Measurements from ENCODE around the gene METTL25B. TPM values are rescaled to one million over a fixed set of nuclear protein-coding genes. Genes with fewer than 3 reads are reported as not detected.

METTL25B gene
- total RNA-seq, 1 experiment from 2014 or later, result 10.4 TPM

DNA sequence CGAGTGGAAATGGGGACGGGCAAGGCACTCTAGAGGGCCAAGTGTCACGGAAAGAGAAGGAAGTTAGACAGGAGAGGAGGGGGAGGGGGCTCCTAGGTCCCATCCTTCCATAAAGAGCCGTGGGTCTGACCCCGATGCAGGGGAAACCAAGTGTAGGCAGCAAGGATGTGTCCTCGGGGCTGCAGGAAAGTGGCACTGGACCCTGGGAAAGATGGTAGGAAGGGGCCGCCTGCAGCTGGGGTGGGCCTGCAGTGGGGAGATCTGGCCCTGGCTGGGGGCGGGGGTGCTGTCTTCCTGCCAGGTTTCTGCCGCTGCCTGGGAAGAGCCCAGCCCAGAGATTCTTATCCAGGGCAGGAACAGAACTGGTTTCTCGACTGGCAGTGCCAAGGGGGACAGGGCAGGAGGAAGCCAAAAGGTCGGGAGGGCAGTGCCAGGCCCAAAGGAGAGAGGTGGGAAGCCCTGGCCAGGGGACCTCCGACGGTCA, 35.8 kb upstream of the METTL25B start:
- Histone ChIP-seq H3K79me2 (ENCODE audit: low read length) (no peaks in the 10 kb centered on the region), H3F3A (ENCODE audit: low read length, unreplicated experiment) (peaks cover 8% of the 10 kb centered on the region), H3K9ac (ENCODE audit: low read length) (peak overlapping the region; percentile 35), H3K4me1 (ENCODE audit: insufficient read depth, low read length) (peaks cover 55% of the 10 kb centered on the region), H4K20me1 (ENCODE audit: low read length) (no peaks in the 10 kb centered on the region), H3K4me3 (ENCODE audit: low read length) (peak overlapping the region; percentile 11; the same call in 1 of the 2 replicates), H3K27ac (ENCODE audit: low read length) (peak overlapping the region; percentile 75), H3K27me3 (ENCODE audit: low read length) (no peaks in the 10 kb centered on the region), H3K4me2 (ENCODE audit: low read length) (peak overlapping the region; percentile 67), H3K9me2 (replicated peaks; ENCODE audit: low read length) (no peaks in the 10 kb centered on the region), H3K36me3 (ENCODE audit: low read depth, low read length) (no peaks in the 10 kb centered on the region), H2AFZ (ENCODE audit: low read length) (peak overlapping the region; percentile 13; the same call in 1 of the 2 replicates), H3K9me3 (ENCODE audit: low read length) (no peaks in the 10 kb centered on the region)
- BruUV-seq (replicated peaks), result no TSS peak
- CTCF ChIA-PET, result interaction anchor here (1.1 kb wide), 1 partner anchor 9 kb away, joined by 3 read pairs; no protein-coding TSS in a partner anchor
- POLR2A ChIA-PET (ENCODE audit: unreplicated experiment), result interaction anchor here (1.6 kb wide), 1 partner anchor 13 kb away, joined by 4 read pairs; the partner anchor contains the start of gene CRABP2
- peak; percentile 50 for DNase-seq
- intact Hi-C loops (cut with micrococcal nuclease), result no loop called here
- ATAC-seq, result no peak; the same call in 1 of the 2 replicates
- TF ChIP-seq CTCF (conservative IDR thresholded peaks at IDR 0.05; ENCODE audit: low read depth, low read length) (no peak), EZH2 (IDR thresholded peaks at IDR 0.05; ENCODE audit: low read length, unreplicated experiment) (no peak), EZH2phosphoT487 (IDR thresholded peaks at IDR 0.05; ENCODE audit: borderline replicate concordance, low read length) (no peak)

DNA sequence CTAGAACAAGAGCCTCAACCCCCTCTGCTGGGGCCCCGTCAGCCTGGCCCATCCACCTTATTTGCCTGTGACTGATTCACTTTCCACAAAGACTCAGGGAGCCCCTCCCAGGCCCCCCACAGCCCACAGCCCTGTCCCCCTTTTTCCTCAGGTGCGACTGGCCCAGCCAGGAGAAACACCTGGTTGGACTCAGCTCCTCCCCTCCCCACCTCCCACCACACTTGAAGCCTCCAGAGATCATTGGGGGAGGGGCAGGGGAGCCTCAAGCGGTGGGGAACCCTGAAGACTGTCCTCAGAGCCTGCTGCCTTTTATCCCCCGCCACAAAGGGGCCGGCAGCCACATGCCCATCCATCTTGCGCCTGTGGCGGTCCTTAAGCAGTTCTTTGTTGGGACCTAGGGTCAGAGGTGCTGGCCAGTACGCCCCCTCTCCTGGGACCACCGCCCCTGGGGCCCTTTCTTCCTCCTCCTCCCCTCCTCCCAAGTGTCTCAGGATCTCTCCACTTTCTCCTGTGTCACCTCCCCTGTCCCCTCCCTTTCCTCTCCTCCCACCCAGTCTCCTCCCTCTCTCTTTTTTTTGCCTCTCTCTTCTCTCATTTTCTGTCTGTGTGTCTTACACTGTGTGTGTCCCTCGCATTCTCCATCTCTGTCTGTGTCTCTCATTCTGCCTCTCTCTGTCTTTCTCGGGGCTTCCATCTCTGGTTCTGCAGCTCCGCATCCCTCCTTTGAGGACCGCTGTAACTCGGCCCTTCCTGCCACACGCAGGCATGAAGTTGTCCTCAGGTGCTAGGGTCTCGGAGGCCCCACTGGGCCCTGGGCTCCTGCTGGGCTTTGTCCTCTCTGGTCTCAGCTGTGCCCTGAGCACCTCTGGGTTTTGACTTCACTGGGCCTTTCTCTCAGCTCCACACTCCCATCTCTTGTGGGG, 35.1 kb upstream of the METTL25B start:
- Histone ChIP-seq H3K4me3 (ENCODE audit: low read length) (no peak overlapping the region), H3K79me2 (ENCODE audit: low read length) (no peaks in the 10 kb centered on the region), H3K9me3 (ENCODE audit: low read length) (no peaks in the 10 kb centered on the region), H3K4me2 (ENCODE audit: low read length) (peak overlapping the region; percentile 67), H3K27me3 (ENCODE audit: low read length) (no peaks in the 10 kb centered on the region), H2AFZ (ENCODE audit: low read length) (peak overlapping the region; percentile 13; the same call in 1 of the 2 replicates), H3K36me3 (ENCODE audit: low read depth, low read length) (no peaks in the 10 kb centered on the region), H3K4me1 (ENCODE audit: insufficient read depth, low read length) (peaks cover 55% of the 10 kb centered on the region), H4K20me1 (ENCODE audit: low read length) (no peaks in the 10 kb centered on the region), H3K27ac (ENCODE audit: low read length) (peak overlapping the region; percentile 75), H3K9me2 (replicated peaks; ENCODE audit: low read length) (no peaks in the 10 kb centered on the region), H3K9ac (ENCODE audit: low read length) (peak overlapping the region; percentile 40), H3F3A (ENCODE audit: low read length, unreplicated experiment) (peaks cover 8% of the 10 kb centered on the region)
- CTCF ChIA-PET, result interaction anchor here (0.5 to 1.0 kb wide), 2 partner anchors 33 to 236 kb away, joined by 6 to 15 read pairs; no protein-coding TSS in a partner anchor
- no peak; the same call in 1 of the 2 replicates for ATAC-seq
- BruUV-seq (replicated peaks), result no TSS peak
- POLR2A ChIA-PET (ENCODE audit: unreplicated experiment), result interaction anchor here (0.5 kb wide), 1 partner anchor 16 kb away, joined by 14 read pairs; no protein-coding TSS in a partner anchor
- intact Hi-C loops (cut with micrococcal nuclease), result no loop called here
- peak; percentile 58 for DNase-seq
- TF ChIP-seq EZH2 (IDR thresholded peaks at IDR 0.05; ENCODE audit: low read length, unreplicated experiment), result no peak
- TF ChIP-seq EZH2phosphoT487 (IDR thresholded peaks at IDR 0.05; ENCODE audit: borderline replicate concordance, low read length), result no peak
- TF ChIP-seq CTCF (conservative IDR thresholded peaks at IDR 0.05; ENCODE audit: low read depth, low read length), result no peak
